Limb (tissue), 2 donors: Measurements from ENCODE around the gene LHB.
"Not testable (repeated sequence)": the region's sequence is repeated elsewhere in the genome, so short reads cannot be mapped to it uniquely, and the experiment has no call there.

ENCODE experiments used
- DNase-seq, 2 donors: peaks; one replicate each; pipeline ENCODE4 v3.0.0-alpha.2; 2016; ENCODE audit errors: extremely low spot score in 2 of 2

Gene LHB

DNA sequence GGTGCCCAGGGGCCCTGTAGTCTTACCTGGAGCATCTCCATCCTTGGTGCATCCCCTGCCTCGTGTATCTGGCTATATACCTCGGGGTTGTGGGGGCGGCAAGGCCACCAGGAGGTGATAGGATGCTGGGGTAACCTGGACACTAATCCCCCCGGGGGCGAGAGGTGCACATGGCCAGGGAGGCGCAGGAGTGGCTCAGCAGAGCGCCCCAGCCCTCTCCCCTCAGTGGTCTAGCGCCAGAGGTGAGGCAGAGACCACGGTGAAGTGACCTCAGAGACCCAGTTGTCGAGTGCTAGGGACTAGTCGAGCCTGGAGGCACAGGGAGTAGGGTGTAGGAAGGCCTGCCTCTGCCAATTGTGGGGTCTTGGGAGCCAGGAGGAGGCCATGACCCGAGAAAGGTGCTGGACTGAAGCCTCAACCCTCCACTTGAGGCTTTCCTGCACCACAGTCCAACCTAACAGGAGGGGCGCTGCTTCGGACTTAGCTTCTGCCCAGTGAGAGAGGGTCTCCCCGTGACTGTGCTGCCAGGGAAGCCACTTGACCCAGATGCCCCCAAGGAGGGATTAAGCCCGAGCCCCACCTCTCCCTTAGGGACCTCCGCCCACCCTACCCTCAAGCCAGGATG is at the start of gene LHB:
Gene LHB, minus strand, starts transcription at position 51 of the 625 bp plus-strand sequence. Its CDS starts 10 bp downstream, at position 41.
- no peak for DNase-seq

DNA sequence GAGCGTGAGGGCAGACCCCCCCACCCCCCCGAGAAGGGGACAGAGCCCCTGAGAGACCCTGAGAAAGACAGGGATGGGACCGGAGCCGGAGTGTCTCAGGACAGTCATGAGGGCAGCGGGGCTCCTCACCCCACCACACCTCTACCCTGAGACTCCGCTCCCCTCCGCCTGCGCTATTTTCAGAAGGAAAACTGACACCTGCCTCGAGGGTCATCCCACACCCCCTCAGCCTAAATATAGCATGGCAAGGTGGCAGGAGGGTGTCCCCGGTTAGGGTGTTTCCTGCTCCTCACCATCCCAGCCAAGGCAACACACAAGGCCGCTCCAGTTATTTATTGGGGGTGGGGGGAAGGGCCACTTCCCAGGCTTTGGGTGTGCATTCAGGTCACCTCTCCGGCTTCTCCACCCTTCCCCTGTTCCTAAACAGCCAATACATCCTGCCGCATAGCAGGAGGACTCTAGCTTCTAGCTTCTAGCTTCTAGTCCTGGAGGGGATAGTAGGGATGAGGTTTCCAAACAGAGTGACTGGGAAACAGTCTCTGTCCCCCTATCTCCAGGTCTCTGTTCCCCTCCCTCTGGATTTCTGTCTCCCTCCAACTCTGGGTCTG is 49.1 kb upstream of the LHB start:
- DNase-seq: no peak

DNA sequence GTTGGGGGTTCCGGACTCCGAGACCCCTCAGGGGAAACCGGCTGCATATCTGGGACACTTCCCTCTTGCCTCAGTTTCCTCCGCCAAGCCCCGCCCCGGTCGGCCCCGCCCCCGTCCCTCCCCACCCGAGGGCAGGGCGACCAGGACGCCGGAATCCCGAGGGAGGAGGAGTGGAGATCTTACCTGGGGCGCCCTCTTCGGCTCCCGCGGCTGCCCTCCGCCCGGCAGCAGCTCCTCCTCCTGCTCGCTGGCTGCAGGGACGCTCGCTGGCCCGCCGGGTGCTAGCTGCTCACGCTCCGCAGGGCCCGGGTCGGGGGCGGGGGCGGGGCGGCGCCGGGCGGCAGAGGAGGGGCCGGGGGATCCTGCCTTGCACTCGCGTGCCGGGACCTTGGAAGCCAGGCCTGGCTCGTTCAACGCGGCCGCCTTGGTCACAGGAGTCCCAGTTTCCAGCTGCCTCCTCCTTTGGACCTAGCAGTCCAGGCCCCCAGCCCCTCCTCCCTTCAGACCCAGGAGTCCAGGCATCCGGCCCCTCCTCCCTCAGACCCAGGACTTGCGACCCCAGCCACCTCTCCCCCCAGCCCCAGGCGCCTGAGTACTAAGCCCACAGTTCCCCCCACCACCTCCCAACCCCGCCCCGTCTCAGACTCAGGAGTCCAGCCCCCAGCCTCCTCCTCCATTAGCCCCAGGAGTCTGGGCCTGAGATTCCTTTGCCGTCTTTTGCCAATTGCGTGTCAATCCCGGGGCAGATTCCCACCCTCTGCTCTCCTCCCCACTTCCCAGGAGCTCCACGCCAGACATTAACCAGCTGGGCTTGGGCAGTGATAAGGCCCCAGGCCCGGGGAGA is 48.1 kb upstream of the LHB start, which contains the start of gene NTF4:
Gene NTF4, minus strand, starts transcription at position 51 of the 844 bp plus-strand sequence. CDS start 2,821 bp downstream, outside the sequence.
- peak in 1 of 2 donors; percentile 75 for DNase-seq

DNA sequence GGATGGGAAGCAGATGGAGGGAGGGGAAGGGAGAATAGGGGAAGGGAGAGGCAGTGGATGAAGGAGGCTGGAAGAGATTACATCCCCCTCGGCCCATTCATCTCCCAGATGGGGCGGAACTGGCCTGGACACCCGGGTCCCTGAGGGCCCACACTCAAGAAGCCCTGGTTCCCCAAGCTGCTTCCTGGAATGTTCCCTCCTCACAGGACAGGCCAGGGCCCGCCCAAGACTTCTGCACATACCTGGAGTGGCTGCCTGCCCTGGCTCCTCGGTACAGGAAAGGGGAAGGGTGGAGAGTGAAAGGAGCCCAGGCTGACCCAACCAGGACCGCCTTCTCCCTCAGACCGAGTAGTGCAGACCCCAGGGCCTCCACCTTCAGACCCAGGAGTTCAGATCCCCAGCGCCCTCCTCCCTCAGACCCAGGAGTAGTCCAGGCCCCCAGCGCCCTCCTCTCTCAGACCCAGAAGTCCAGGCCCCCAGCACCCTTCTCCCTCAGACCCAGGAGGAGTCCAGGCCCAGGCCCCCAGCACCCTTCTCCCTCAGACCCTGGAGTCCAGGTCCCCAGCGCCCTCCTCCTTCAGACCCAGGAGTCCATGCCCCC is 47.2 kb upstream of the LHB start:
- no peak for DNase-seq

DNA sequence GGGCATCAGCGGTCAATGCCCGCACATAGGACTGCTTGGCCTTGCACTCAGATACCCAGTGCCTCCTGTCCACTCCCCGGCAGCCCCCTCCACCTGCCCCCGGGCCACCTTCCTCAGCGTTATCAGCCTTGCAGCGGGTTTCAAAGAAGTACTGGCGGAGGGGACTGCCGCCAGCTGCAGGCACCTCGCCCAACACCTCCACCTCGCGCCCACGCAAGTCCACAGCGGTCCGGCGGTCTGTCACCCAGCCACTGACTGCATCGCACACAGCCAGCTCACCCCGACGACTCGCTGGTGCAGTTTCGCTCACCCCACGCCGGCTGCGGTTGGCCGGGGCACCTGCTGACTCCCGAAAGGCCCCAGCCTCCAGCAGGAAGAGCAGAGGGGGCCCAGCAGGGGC is 44.6 kb upstream of the LHB start:
- no peak for DNase-seq

DNA sequence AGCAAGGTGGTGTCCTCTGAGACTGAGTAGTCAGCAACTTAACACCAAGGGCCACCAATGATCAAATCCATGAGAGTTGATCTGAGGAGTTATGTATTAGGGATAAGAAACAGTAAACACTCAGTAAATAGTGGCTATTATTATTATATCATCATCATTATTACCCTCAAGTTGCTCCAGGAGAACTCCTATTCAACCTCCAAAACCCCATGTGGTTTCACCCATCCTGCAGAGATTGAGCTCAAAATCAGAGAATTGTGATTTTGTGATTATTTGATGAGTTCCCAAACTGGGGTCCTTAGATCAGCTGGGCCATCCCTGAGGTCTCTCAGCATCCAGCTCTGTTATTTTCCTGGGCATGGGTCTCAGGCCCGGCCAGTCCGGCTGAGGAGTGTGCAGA is 44.1 kb upstream of the LHB start:
- no peak for DNase-seq

DNA sequence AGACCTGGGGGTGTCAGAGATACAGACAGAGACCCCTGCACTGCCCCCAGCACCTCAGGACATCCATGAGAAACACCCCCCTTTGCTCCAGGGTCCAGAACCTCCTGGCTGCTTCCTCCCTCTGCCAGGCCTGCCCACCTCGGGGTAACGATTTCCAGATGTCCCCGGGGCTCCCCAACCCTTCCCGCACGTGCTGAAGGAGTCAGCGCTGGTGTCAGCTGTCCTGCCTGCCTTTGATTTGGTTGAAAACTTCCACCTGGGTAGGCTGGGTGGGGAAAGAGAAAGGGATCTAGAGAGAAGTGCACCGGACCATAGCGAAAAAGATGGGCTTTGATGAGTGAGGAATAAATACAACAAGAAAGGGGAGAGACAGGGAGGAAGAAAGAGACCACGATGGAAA is 42.2 kb upstream of the LHB start:
- no peak for DNase-seq

DNA sequence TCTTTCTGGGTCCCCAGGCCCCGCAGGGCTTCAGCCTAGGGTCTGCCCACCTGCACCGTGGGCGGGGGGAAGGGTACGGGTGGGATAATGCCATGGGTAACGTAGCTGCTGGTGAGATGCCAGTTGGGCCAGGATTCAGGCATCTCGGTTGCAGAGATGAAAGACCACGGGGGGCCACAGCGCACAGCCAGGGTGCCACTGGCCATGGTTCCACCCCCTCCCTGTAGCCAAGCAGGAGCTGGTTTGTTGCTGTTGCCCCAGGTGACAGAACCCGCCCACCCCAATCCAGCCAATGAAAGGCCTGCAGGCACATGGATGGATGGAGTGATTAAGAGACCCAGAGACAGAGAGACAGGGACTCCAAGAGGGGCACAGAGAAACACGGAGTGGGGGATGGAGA is 41.7 kb upstream of the LHB start:
- DNase-seq: no peak

DNA sequence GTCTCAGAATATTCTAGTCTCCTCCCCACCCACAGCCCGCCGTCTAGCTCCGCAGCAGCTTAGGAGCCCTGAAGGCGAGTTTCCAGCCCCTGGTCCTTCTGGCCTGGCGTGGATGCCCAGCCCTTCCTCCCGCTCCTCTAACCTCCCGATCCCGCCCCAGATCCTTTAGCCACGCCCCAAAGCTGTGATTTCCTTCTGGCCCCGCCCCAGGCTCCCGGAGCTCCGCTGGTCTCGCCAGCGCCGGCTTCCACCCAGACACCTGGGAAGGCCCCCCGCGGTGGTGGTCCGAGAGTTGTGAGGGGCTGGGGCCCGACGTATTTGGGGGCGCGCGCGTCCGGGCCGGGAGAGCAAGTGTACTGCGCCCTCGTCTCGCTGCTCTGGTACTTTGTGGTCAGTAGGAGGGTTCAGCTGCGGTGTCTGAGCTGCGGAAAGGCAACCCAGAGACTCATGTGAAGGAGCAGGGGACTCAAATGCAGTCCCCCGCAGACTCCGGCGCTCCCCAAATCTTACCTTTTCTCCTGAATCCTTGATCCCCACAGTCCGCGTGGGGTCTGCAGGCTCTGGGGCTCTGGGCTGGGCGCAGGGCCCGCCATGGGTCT is 40.8 kb upstream of the LHB start, which contains the start of gene CGB7:
Gene CGB7, minus strand, starts transcription at position 114 of the 599 bp plus-strand sequence. CDS start 2,374 bp downstream, outside the sequence.
- DNase-seq: peak; percentile 26 to 61

DNA sequence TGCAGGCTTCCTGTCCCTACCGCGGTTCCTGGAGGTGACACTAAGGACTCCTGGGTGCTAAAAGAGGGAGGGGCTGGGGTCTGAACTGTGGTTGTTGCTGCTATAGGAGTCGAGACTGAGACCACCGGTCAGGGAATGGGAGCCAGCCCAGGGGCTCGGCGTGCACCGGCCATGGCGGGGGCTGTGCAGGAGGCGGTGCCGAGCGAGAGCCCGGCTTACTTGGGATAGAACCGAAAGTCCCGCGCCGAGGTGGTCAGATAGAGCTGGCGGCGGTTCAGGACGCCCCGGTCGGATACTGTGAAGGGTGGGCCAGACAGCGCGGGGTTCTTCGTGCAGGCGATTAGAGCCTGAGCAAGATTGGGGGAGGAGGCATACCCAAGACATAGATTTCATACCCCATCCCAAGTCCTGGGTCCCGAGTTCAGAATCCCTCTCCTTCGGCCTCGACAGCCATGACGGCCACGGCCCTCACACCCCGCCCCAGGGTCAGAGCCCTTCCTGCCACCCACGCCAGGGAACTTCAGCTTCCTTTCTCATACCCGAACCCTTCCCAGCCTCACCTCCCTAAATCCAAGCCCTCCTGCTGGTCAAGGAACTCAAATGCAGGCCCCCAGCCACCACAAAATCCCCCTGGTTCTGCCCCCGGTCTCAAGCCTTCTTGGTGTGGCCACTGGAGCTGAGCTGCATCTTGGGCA is 40.2 kb upstream of the LHB start:
- DNase-seq: not testable (repeated sequence)

DNA sequence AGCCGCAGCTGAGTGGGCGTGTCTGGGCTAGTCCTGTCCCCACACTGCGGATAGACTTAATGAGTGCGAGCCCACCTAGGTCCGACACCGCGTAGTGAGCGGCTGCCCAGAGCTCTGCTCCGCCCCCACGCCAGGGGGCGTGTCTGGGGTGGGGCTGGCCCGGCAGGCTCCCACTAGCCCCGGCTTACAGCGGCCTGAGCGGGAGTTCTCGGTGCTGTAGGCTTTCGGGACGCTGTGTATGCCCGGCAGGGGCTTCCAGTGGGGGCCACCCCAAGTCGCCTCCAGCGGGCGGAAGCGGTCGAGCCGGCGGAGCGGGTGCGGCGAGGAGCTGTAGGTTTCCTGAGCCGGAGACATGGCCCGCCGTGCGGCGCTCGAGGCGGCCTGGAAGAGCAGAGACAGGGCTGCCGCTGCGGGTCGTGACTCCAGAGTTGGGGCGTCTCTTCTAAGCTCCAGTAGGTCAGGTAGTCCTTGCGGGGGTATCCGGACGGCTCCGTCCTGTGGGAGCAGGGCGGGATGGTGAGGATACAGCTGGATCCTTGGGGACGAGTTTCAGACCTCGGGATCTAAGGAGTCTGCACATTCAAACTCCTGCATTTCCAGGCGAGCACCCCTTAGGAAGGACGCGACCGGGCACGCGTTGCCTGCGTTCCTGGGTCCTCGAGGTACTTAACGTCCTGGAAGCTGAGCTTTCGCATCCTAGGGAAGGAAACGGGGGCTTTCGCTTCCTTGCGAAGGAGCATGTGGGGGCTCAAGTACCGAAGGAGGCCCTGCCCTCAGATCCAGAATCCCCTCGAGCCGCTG is 39.4 kb upstream of the LHB start:
- DNase-seq: peak in 1 of 2 donors; percentile 62

DNA sequence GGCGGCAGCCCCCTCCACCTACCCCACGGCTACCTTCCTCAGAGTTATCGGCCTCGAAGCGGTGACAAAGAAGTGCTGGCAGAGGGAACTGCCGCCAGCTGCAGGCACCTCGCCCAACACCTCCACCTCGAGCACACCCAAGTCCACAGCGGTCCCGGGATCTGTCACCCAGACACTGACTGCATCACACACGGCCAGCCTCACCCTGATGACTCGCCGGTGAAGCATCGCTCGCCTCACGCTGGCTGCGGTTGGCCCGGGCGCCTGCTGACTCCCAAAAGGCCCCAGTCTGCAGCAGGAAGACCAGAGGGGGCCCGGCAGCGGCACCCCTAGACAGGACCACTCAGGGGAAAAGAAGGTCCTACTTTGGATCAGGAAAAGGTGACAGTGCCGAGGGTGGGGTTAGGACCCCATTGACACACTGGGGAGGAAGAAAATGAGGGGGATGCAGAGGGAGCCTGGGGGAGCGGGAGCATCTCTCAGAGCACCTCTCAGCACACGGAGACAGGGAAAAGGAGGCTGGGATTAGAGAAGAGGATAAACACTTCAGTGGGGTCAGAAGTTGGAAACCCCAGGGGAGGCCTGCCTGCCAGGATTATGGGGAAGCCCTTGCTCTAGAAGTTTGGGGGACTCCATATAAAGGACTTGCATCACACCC is 33.6 kb upstream of the LHB start:
- not testable (repeated sequence) for DNase-seq

DNA sequence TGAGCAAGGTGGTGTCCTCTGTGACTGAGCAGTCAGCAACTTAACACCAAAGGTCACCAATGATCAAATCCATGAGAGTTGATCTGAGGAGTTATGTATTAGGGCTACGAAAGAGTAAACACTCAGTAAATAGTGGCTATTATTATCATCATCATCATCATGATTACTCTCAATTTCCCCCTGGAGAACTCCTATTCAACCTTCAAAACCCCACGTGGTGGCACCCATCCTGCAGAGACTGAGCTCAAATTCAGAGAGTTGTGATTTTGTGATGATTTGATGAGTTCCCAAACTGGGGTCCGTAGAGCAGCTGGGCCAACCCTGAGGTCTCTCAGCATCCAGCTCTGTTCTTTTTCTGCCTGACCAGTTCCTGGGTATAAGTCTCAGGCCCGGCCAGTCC is 32.9 kb upstream of the LHB start:
- DNase-seq: not testable (repeated sequence)

DNA sequence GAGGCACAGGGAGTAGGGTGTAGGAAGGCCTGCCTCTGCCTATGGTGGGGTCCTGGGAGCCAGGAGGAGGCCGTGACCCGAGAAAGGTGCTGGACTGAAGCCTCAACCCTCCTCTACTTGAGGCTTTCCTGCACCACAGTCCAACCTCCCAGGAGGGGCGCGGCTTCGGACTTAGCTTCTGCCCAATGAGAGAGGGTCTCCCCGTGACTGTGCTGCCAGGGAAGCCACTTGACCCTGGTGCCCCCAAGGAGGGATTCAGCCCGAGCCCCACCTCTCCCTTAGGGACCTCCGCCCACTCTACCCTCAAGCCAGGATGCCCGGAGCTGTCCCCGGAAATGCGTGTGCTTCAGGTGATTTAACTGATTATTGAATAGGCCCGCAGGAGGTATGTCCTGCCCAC is 32.1 kb upstream of the LHB start, which contains the start of gene CGB8:
Gene CGB8, minus strand, starts transcription at position 101 of the 400 bp plus-strand sequence. CDS start 372 bp downstream, outside the sequence.
- not testable (repeated sequence) for DNase-seq

DNA sequence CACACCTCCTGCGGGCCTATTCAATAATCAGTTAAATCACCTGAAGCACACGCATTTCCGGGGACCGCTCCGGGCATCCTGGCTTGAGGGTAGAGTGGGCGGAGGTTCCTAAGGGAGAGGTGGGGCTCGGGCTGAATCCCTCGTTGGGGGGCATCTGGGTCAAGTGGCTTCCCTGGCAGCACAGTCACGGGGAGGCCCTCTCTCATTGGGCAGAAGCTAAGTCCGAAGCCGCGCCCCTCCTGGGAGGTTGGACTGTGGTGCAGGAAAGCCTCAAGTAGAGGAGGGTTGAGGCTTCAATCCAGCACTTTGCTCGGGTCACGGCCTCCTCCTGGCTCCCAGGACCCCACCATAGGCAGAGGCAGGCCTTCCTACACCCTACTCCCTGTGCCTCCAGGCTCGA is 26.7 kb upstream of the LHB start, which contains the start of gene CGB5:
Gene CGB5, plus strand, starts transcription at position 301 of the 400 bp plus-strand sequence. CDS start 362 bp downstream, outside the sequence.
- DNase-seq: not testable (repeated sequence)

DNA sequence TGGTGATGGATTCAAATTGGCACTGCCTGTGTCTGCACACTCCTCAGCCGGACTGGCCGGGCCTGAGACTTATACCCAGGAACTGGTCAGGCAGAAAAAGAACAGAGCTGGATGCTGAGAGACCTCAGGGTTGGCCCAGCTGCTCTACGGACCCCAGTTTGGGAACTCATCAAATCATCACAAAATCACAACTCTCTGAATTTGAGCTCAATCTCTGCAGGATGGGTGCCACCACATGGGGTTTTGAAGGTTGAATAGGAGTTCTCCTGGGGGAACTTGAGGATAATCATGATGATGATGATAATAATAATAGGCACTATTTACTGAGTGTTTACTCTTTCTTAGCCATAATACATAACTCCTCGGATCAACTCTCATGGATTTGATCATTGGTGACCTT is 25.8 kb upstream of the LHB start:
- DNase-seq: not testable (repeated sequence)

DNA sequence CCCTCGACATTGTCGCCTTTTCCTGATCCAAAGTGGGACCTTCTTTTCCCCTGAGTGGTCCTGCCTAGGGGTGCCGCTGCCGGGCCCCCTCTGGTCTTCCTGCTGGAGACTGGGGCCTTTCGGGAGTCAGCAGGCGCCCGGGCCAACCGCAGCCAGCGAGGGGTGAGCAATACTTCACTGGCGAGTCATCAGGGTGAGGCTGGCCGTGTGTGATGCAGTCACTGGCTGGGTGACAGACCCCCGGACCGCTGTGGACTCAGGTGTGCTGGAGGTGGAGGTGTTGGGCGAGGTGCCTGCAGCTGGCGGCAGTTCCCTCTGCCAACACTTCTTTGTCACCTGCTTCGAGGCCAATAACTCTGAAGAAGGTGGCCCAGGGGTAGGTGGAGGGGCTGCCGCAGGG is 25.3 kb upstream of the LHB start:
- no peak for DNase-seq

DNA sequence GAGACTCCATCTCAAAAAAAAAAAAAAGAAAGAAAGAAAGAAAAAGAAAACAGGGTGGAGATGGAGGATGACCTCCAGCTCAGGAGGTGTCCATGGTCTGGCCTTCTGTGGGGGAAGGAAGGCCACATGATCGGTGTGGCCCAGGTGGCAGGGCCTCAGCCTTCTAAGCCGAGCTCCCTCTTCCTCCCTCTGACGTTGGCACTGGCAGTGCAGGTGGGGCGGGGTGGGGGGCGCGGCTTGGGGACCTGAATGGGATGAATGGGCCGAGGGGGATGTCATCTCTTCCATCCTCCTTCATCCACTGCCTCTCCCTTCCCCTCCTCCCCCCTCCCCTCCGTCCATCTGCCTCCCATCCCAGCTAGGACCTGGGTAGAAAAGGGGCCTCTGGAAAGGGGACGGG is 22.8 kb upstream of the LHB start:
- DNase-seq: not testable (repeated sequence)
